ENCODE data around the gene PGGHG. TPM values are rescaled to one million over a fixed set of nuclear protein-coding genes. Genes with fewer than 3 reads are reported as not detected.
A peak's percentile ranks its signal among the peaks of the same experiment; 100 is the strongest.

The PGGHG gene
- total and polyA plus RNA-seq, 12 donors: 0.55 to 77.2 (median 7.1) TPM

GRCh38 chr11:335779-336658 lies 47.1 kb downstream of the PGGHG start:
- Histone ChIP-seq H3K27ac (peak overlapping the region in 3 of 5 donors; percentile 45 to 74 (median 73)), H3K4me3 (no peak overlapping the region), H3K4me1 (replicated peaks in 1 of 2) (peaks cover 5 to 9% of the 10 kb centered on the region in 2 donors), H3K36me3 (replicated peaks in 1 of 2) (no peaks in the 10 kb centered on the region), H3K27me3 (no peaks in the 10 kb centered on the region), H3K9me3 (replicated peaks in 1 of 3) (no peaks in the 10 kb centered on the region)
- DNase-seq: peak in 3 of 7 donors; percentile 26 to 66 (median 50)
- intact Hi-C loops (cut with DNase I): no loop called here
- whole genome bisulfite sequencing, 4 donors: 47 to 59% (median 50%) methylated on average over 14 to 15 of the region's 15 CpGs
- TF ChIP-seq CTCF (IDR thresholded peaks at IDR 0.05) (no peak), POLR2A (IDR thresholded peaks at IDR 0.05) (no peak)

GRCh38 chr11:336659-337198 lies 47.8 kb downstream of the PGGHG start:
- no peaks in the 10 kb centered on the region for H3K36me3 ChIP-seq (replicated peaks in 1 of 2)
- H3K27me3 ChIP-seq: no peaks in the 10 kb centered on the region
- DNase-seq: no peak
- H3K27ac ChIP-seq: peak overlapping the region in 3 of 5 donors; percentile 22 to 74 (median 73)
- peaks cover 5 to 9% of the 10 kb centered on the region in 2 donors for H3K4me1 ChIP-seq (replicated peaks in 1 of 2)
- no peak overlapping the region for H3K4me3 ChIP-seq
- 73 to 86% (median 80%) methylated on average over 4 of the region's 4 CpGs for WGBS, 4 donors
- TF ChIP-seq CTCF (IDR thresholded peaks at IDR 0.05) (no peak), POLR2A (IDR thresholded peaks at IDR 0.05) (no peak)
- intact Hi-C loops (cut with DNase I): no loop called here
- no peaks in the 10 kb centered on the region for H3K9me3 ChIP-seq (replicated peaks in 1 of 3)

GRCh38 chr11:337711-338110 lies 48.8 kb downstream of the PGGHG start:
- Histone ChIP-seq H3K4me3 (no peak overlapping the region), H3K4me1 (replicated peaks in 1 of 2) (peaks cover 5 to 9% of the 10 kb centered on the region in 2 donors), H3K36me3 (replicated peaks in 1 of 2) (no peaks in the 10 kb centered on the region), H3K27ac (peak overlapping the region in 1 of 5 donors; percentile 73), H3K27me3 (no peaks in the 10 kb centered on the region), H3K9me3 (replicated peaks in 1 of 3) (no peaks in the 10 kb centered on the region)
- TF ChIP-seq POLR2A (IDR thresholded peaks at IDR 0.05): no peak
- no peak for DNase-seq
- intact Hi-C loops (cut with DNase I): no loop called here
- WGBS, 4 donors: 84 to 94% (median 86%) methylated on average over 6 of the region's 6 CpGs

- no peaks in the 10 kb centered on the region for H3K9me3 ChIP-seq (replicated peaks in 1 of 3)
- TF ChIP-seq CTCF (IDR thresholded peaks at IDR 0.05) (no peak), POLR2A (IDR thresholded peaks at IDR 0.05) (no peak)
- H3K4me1 ChIP-seq (replicated peaks in 1 of 2): peaks cover 5 to 9% of the 10 kb centered on the region in 2 donors
- H3K36me3 ChIP-seq (replicated peaks in 1 of 2): no peaks in the 10 kb centered on the region
- 82 to 92% (median 91%) methylated on average over 2 of the region's 2 CpGs for WGBS, 4 donors
- no peak overlapping the region for H3K27ac ChIP-seq
- H3K27me3 ChIP-seq: no peaks in the 10 kb centered on the region
- H3K4me3 ChIP-seq: no peak overlapping the region
- intact Hi-C loops (cut with DNase I): no loop called here
- DNase-seq: no peak
Observed at GRCh38 chr11:339963-340362, 51.0 kb downstream of the PGGHG start.
